Activated CD8-positive, alpha-beta memory T cell treated with anti-CD3 and anti-CD28 coated beads for 48 hours (primary cell): ENCODE data around the gene GTF2H3.

Experiments
- DNase-seq, 3 experiments: peaks; one replicate each; pipeline ENCODE4 v3.0.0-alpha.2; 2020; ENCODE audit warnings: low read depth in 2 of 3, low spot score in 2 of 3

Gene GTF2H3

GRCh38 chr12:123645380-123645779 lies 11.8 kb downstream of the GTF2H3 start:
- no peak for DNase-seq

- DNase-seq = no peak
Observed at GRCh38 chr12:123645878-123646277, 12.2 kb downstream of the GTF2H3 start.

GRCh38 chr12:123648401-123648800 lies 14.8 kb downstream of the GTF2H3 start:
- no peak for DNase-seq

GRCh38 chr12:123654129-123654701 lies 20.6 kb downstream of the GTF2H3 start:
- DNase-seq = no peak

GRCh38 chr12:123655420-123655819 lies 21.8 kb downstream of the GTF2H3 start:
- DNase-seq = no peak

- DNase-seq = no peak
Observed at GRCh38 chr12:123656392-123656791, 22.8 kb downstream of the GTF2H3 start.

GRCh38 chr12:123657211-123657610 lies 23.6 kb downstream of the GTF2H3 start:
- DNase-seq = no peak

GRCh38 chr12:123659996-123660727 lies 26.5 kb downstream of the GTF2H3 start:
- DNase-seq = no peak

- no peak for DNase-seq
Observed at GRCh38 chr12:123667771-123668170, 34.1 kb downstream of the GTF2H3 start.

GRCh38 chr12:123670882-123671728 lies 37.5 kb downstream of the GTF2H3 start, which contains the start of gene TCTN2:
Gene TCTN2, plus strand, starts transcription at chr12:123671113. Its CDS starts 128 bp downstream, at chr12:123671241.
- peak; percentile 82 to 91 (median 88) for DNase-seq

- no peak for DNase-seq
Observed at GRCh38 chr12:123671876-123672275, 38.2 kb downstream of the GTF2H3 start.

GRCh38 chr12:123675436-123675835 lies 41.8 kb downstream of the GTF2H3 start:
- DNase-seq = no peak

- no peak for DNase-seq
Observed at GRCh38 chr12:123676616-123677320, 43.1 kb downstream of the GTF2H3 start.

- no peak for DNase-seq
Observed at GRCh38 chr12:123678981-123679380, 45.4 kb downstream of the GTF2H3 start.

GRCh38 chr12:123681605-123682004 lies 48.0 kb downstream of the GTF2H3 start:
- no peak for DNase-seq

- no peak for DNase-seq
Observed at GRCh38 chr12:123683964-123684363, 50.3 kb downstream of the GTF2H3 start.

- no peak for DNase-seq
Observed at GRCh38 chr12:123686636-123687190, 53.1 kb downstream of the GTF2H3 start.

- DNase-seq = no peak
Observed at GRCh38 chr12:123690191-123690840, 56.7 kb downstream of the GTF2H3 start.

GRCh38 chr12:123696207-123696606 lies 62.6 kb downstream of the GTF2H3 start:
- no peak for DNase-seq

GRCh38 chr12:123696646-123697045 lies 63.0 kb downstream of the GTF2H3 start:
- no peak for DNase-seq
